ENCODE measurements around the gene BBOF1.

BBOF1 gene

GRCh38 chr14:74084277-74085046, 65.3 kb downstream of the BBOF1 start, which contains the start of the genes ALDH6A1 and LIN52:
Gene ALDH6A1 (minus strand): TSS chr14:74084453. CDS start chr14:74084394, 59 bp downstream.
Gene LIN52 (plus strand): TSS chr14:74084956. CDS start chr14:74084975, 19 bp downstream.
- peak; percentile 8 for TF ChIP-seq CTCF (IDR thresholded peaks at IDR 0.05; ENCODE audit: control extremely low read depth, extremely low read depth, low read depth, missing control alignments)
- CTCF ChIA-PET: interaction anchor here (1.0 to 1.8 kb wide), 6 partner anchors 13 to 451 kb away, joined by 3 to 6 read pairs (median 3); no protein-coding TSS in a partner anchor
- peak; percentile 99 for DNase-seq (ENCODE audit: extremely low spot score)
- POLR2A ChIA-PET: interaction anchor here (0.6 kb wide), 1 partner anchor 278 kb away, joined by 3 read pairs; no protein-coding TSS in a partner anchor

GRCh38 chr14:74085047-74085637, 66.0 kb downstream of the BBOF1 start:
- ChIA-PET CTCF (no interaction called here), POLR2A (interaction anchor here (0.7 kb wide), 1 partner anchor 10 kb away, joined by 3 read pairs; no protein-coding TSS in a partner anchor)
- TF ChIP-seq CTCF (IDR thresholded peaks at IDR 0.05; ENCODE audit: control extremely low read depth, extremely low read depth, low read depth, missing control alignments): no peak
- DNase-seq (ENCODE audit: extremely low spot score): peak; percentile 12

- TF ChIP-seq CTCF (IDR thresholded peaks at IDR 0.05; ENCODE audit: control extremely low read depth, extremely low read depth, low read depth, missing control alignments): no peak
- ChIA-PET CTCF (no interaction called here), POLR2A (interaction anchor here (0.7 kb wide), 1 partner anchor 10 kb away, joined by 3 read pairs; no protein-coding TSS in a partner anchor)
- peak; percentile 58 for DNase-seq (ENCODE audit: extremely low spot score)
Observed at GRCh38 chr14:74085828-74086227, 66.7 kb downstream of the BBOF1 start.

- POLR2A ChIA-PET: no interaction called here
- CTCF ChIA-PET: no interaction called here
- no peak for DNase-seq (ENCODE audit: extremely low spot score)
- TF ChIP-seq CTCF (IDR thresholded peaks at IDR 0.05; ENCODE audit: control extremely low read depth, extremely low read depth, low read depth, missing control alignments): no peak
Observed at GRCh38 chr14:74089251-74090020, 70.3 kb downstream of the BBOF1 start.

- ChIA-PET POLR2A (no interaction called here), CTCF (no interaction called here)
- TF ChIP-seq CTCF (IDR thresholded peaks at IDR 0.05; ENCODE audit: control extremely low read depth, extremely low read depth, low read depth, missing control alignments): no peak
- no peak for DNase-seq (ENCODE audit: extremely low spot score)
Observed at GRCh38 chr14:74105381-74105780, 86.2 kb downstream of the BBOF1 start.

- ChIA-PET CTCF (interaction anchor here (1.0 to 1.5 kb wide), 3 partner anchors 10 to 144 kb away, joined by 3 to 7 read pairs (median 5); no protein-coding TSS in a partner anchor), POLR2A (no interaction called here)
- no peak for DNase-seq (ENCODE audit: extremely low spot score)
- no peak for TF ChIP-seq CTCF (IDR thresholded peaks at IDR 0.05; ENCODE audit: control extremely low read depth, extremely low read depth, low read depth, missing control alignments)
Observed at GRCh38 chr14:74109369-74109768, 90.2 kb downstream of the BBOF1 start.

Data from GM10248 (cell line).